BE2C (cell line): ENCODE measurements around the gene ENO2.

Source experiments
- DNase-seq: peaks from one replicate; pipeline ENCODE4 v3.0.0-alpha.2; 2020
- H3K27me3 ChIP-seq: fragments of 250-450 bp; sonication (Bioruptor Pico); 2 replicates; pipeline ENCODE4 v1.5.1; 2020; ENCODE audit warnings: mild to moderate bottlenecking
- H3K36me3 ChIP-seq: fragments of 250-450 bp; sonication (Bioruptor Pico); 2 replicates; pipeline ENCODE4 v1.5.1; 2020; ENCODE audit warnings: mild to moderate bottlenecking
- H3K4me1 ChIP-seq: fragments of 250-450 bp; sonication (Bioruptor Pico); 2 replicates; pipeline ENCODE4 v1.5.1; 2020
- H3K4me3 ChIP-seq: 2 replicates; pipeline ENCODE4 v1.5.1; 2011; ENCODE audit warnings: low read depth, low read length
- H3K9me3 ChIP-seq: fragments of 250-450 bp; sonication (Bioruptor Pico); 2 replicates; pipeline ENCODE4 v1.5.1; 2020
- TF ChIP-seq, protein P1 (sequence below): IDR thresholded peaks from 2 replicates; pipeline ENCODE4 v1.5.1; 2012; ENCODE audit warnings: mild to moderate bottlenecking, low read depth, low read length

The ENO2 gene

GRCh38 chr12:6955108-6956020, 41.0 kb downstream of the ENO2 start:
- H3K4me1 ChIP-seq: no peaks in the 10 kb centered on the region

DNA sequence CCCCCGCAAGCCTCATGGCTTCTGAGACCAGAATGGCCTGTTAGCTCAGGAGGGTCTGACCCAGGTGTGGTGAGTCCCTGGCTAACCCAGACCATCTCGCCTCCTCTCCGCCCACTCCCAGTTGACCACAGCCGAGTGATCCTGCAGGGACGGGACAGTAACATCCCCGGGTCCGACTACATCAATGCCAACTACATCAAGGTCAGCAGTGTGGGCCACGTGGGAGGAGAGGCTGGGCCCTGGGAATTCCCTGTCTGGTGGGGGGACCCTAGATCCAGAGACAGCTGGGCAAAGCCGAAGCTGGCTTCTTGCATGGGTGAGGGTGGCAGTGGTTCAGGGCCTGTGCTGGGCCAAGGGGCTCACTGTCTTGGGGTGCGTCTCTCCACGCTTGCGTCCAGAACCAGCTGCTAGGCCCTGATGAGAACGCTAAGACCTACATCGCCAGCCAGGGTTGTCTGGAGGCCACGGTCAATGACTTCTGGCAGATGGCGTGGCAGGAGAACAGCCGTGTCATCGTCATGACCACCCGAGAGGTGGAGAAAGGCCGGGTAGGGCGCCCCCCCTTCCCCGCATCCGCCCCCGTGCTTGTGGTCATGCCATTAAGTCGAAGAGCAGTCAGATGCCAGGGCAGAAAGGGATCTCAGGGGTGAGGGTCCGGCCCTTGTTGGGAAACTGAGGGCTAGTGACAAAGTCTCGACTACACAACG, 41.8 kb downstream of the ENO2 start:
- Histone ChIP-seq H3K27me3 (no peaks in the 10 kb centered on the region), H3K9me3 (no peaks in the 10 kb centered on the region), H3K36me3 (no peaks in the 10 kb centered on the region), H3K4me1 (peaks cover 4% of the 10 kb centered on the region), H3K4me3 (no peak overlapping the region)
- TF ChIP-seq, protein P1, sequence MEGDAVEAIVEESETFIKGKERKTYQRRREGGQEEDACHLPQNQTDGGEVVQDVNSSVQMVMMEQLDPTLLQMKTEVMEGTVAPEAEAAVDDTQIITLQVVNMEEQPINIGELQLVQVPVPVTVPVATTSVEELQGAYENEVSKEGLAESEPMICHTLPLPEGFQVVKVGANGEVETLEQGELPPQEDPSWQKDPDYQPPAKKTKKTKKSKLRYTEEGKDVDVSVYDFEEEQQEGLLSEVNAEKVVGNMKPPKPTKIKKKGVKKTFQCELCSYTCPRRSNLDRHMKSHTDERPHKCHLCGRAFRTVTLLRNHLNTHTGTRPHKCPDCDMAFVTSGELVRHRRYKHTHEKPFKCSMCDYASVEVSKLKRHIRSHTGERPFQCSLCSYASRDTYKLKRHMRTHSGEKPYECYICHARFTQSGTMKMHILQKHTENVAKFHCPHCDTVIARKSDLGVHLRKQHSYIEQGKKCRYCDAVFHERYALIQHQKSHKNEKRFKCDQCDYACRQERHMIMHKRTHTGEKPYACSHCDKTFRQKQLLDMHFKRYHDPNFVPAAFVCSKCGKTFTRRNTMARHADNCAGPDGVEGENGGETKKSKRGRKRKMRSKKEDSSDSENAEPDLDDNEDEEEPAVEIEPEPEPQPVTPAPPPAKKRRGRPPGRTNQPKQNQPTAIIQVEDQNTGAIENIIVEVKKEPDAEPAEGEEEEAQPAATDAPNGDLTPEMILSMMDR: no peak
- DNase-seq: no peak

More at GRCh38 chr12:6955108-6956020, 41.0 kb downstream of the ENO2 start:
- no peaks in the 10 kb centered on the region for H3K27me3 ChIP-seq
- TF ChIP-seq, protein P1: no peak
- no peak overlapping the region for H3K4me3 ChIP-seq
- H3K9me3 ChIP-seq: no peaks in the 10 kb centered on the region
- no peak for DNase-seq
- no peaks in the 10 kb centered on the region for H3K36me3 ChIP-seq

- TF ChIP-seq, protein P1: no peak
- Histone ChIP-seq H3K36me3 (no peaks in the 10 kb centered on the region), H3K27me3 (no peaks in the 10 kb centered on the region), H3K9me3 (no peaks in the 10 kb centered on the region), H3K4me3 (no peak overlapping the region), H3K4me1 (peaks cover 11% of the 10 kb centered on the region)
- DNase-seq: no peak
These were observed 42.8 kb downstream of the ENO2 start for GRCh38 chr12:6957151-6957701.

DNA sequence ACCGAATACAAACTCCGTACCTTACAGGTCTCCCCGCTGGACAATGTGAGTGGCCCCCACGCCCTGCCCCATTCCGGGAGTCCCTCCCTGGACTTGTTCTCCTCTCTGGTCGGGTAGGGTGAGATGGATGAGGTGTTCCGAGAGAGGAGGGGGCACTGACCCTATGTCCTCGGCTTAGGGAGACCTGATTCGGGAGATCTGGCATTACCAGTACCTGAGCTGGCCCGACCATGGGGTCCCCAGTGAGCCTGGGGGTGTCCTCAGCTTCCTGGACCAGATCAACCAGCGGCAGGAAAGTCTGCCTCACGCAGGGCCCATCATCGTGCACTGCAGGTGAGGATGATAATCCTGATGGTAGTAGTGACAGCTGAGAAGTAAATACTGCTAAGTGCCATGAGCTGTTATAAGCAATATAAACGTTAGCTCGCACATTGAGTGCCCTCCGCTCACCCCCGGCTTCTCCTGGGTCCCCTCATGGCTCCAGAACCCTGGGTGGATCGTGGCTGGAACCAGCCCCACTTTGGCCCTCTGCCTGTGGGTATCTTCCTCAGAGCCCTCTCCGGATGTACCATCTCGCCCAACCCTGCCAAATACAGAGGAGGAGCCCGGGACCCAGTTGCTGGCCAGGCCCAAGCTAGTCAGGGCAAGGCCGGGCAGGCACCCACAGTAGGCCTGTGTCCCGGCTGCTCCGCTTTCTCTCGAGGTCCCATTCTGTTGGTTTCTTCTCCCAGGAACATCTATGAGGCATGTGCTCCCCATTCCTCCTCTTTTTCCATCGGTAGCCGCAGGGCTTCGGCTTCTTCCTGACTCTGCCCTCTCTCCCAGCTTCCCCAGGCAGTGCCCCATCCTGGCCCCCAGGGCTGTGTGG, 43.6 kb downstream of the ENO2 start:
- DNase-seq: no peak
- Histone ChIP-seq H3K36me3 (no peaks in the 10 kb centered on the region), H3K4me3 (no peak overlapping the region), H3K4me1 (peaks cover 18% of the 10 kb centered on the region), H3K9me3 (no peaks in the 10 kb centered on the region), H3K27me3 (no peaks in the 10 kb centered on the region)
- TF ChIP-seq, protein P1: no peak

DNA sequence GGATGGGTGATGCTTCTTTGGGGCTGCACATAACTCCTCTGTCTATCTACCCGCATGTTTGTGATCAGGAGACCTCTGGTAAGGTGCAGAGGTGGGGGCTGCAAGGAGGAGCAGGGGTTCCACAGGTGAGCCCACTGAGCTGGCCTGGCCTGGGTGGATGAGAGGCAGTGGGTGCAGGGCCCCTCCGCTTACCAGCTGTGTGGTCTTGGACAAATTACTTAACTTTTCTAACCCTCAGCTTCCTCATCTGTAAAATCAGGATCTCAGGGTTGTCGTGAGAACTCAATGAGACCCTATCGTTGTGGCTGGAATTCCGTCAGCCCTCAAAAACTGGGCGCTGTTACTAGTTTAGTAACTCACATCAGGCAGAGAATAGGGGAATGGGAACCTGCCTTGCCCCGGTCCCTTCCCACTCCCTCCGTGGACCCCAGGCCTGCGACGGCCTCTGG, 44.3 kb downstream of the ENO2 start:
- peaks cover 19% of the 10 kb centered on the region for H3K4me1 ChIP-seq

More for the DNA sequence above, 44.3 kb downstream of the ENO2 start:
- Histone ChIP-seq H3K4me3 (no peak overlapping the region), H3K27me3 (no peaks in the 10 kb centered on the region), H3K9me3 (no peaks in the 10 kb centered on the region), H3K36me3 (no peaks in the 10 kb centered on the region)
- TF ChIP-seq, protein P1: no peak
- DNase-seq: no peak
